ENCODE measurements around the gene ZSCAN2.
"Not testable (repeated sequence)": the region's sequence is repeated elsewhere in the genome, so short reads cannot be mapped to it uniquely, and the experiment has no call there.

Gene ZSCAN2

DNA sequence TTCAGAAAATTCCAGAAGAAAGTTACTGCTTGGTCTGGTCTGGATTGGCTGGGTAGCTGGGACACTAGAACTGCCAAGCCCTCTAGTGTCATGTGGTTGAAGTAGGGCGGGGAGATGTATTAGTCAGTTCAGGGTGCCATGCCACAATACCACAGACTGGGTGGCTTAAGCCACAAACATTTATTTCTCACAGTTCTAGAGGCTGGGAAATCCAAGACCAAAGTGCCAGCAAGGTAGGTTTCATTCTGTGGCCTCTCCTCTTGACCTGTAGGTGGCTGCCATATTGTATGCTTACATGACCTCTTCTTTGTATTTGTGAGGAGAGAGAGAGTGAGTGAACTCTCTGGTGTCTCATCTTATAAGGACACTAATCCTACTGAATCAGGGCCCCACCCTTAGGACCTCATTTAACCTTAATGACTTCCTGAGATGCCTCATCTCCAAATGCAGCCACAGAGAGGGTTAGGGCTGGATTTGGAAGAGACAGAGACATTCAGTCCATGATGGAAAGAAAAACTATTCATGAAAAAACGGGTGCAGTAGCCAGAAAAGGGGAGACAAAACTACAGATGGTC lies 18.1 kb upstream of the ZSCAN2 start:
- Histone ChIP-seq H3K4me3 (ENCODE audit: low read length) (no peak overlapping the region), H3K4me1 (ENCODE audit: insufficient read depth, low read length) (peaks cover 2% of the 10 kb centered on the region; the same call in 1 of the 2 replicates), H3K27me3 (ENCODE audit: insufficient read depth, low read length) (peaks cover 8% of the 10 kb centered on the region), H3K9ac (ENCODE audit: low read depth, low read length) (no peak overlapping the region), H3K36me3 (ENCODE audit: insufficient read depth, low read depth, low read length) (no peaks in the 10 kb centered on the region), H3K9me3 (ENCODE audit: insufficient read depth, low read depth, low read length) (no peaks in the 10 kb centered on the region), H3K27ac (ENCODE audit: low read length) (no peak overlapping the region)

DNA sequence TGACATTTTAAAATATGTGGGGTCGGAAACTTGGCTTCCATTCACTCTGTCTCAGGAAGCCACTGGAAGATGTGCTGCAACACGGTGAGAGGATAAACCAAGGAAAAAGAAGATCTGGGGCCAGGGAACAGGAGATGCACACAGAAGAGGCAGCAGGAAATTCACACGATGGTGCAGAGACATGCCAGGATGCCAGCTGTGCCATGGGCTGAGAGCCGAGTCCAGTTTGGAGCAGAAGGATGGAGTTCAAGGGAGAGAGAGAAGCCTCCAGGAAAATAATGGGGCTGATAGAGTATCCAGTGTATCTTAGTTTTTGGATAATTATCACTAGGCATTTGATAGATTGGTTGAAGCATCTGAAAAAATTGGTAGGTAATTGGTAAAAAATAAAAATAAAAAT lies 16.9 kb upstream of the ZSCAN2 start:
- not testable (repeated sequence) for H3K27ac ChIP-seq (ENCODE audit: low read length); H3K9ac ChIP-seq (ENCODE audit: low read depth, low read length); H3K4me3 ChIP-seq (ENCODE audit: low read length); H3K36me3 ChIP-seq (ENCODE audit: insufficient read depth, low read depth, low read length); H3K4me1 ChIP-seq (ENCODE audit: insufficient read depth, low read length); H3K9me3 ChIP-seq (ENCODE audit: insufficient read depth, low read depth, low read length)
- H3K27me3 ChIP-seq (ENCODE audit: insufficient read depth, low read length), result peaks cover 18% of the 10 kb centered on the region

DNA sequence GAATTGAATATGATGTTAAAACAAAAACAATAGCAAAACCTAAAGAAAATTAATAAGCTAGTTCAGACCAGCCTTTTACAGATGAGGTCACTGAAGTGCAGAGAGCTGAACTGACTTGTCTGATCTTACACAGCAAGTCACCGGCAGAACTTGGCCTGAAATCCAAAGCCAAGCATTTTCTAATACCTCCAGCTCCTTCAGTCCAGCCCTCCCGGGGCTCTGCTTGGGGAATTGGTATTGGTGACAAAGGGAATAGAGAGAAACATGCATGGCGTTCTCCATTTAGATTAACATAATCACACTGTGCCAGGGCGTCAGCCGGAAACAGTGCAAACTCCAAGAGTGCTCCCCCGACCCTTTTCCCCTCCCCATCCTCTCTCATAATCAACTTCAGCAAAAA lies 14.1 kb upstream of the ZSCAN2 start:
- no peaks in the 10 kb centered on the region for H3K36me3 ChIP-seq (ENCODE audit: insufficient read depth, low read depth, low read length)
- H3K27ac ChIP-seq (ENCODE audit: low read length), result no peak overlapping the region
- H3K27me3 ChIP-seq (ENCODE audit: insufficient read depth, low read length), result peaks cover 29% of the 10 kb centered on the region
- no peak overlapping the region for H3K9ac ChIP-seq (ENCODE audit: low read depth, low read length)
- peaks cover 2% of the 10 kb centered on the region; the same call in 1 of the 2 replicates for H3K4me1 ChIP-seq (ENCODE audit: insufficient read depth, low read length)
- H3K9me3 ChIP-seq (ENCODE audit: insufficient read depth, low read depth, low read length), result no peaks in the 10 kb centered on the region
- no peak overlapping the region for H3K4me3 ChIP-seq (ENCODE audit: low read length)

DNA sequence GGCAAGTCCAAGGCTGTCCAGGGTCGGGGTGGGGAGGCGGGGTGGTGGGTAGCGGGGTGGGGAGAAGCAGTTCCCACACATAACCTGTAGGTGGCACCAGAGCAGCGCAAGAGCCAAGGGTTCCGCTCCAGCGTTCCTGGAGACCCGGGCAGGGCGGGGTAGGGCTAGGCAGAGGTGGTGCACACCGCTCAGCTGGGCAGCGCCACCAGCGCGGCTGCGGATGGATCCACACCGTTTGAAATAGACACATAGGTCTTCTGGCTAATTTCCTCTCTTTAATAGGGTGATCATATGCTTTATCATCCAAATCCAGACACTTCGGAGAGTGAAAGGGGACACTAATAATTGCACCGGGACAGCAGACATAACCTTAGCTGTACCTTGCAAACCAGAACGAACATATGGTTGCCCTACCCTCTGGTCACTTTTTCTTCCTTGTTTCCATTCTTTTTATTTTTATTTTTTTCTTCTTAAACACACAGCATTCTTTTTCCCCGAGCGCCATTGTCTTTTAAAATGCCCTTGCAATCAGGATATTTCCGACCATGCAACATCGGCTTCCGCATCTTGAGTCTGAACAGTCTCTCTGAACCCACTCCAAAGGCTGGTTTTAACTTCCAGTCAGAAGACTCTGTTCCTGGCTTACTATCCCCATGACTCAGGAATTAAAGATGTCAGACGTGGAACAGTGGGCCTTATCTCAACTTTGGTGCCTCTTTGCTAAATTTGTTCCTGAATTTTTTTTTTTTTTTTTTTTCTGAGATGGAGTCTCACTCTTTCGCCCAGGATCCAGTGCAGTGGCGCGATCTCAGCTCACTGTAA lies 12.5 kb upstream of the ZSCAN2 start:
- Histone ChIP-seq H3K9me3 (ENCODE audit: insufficient read depth, low read depth, low read length) (no peaks in the 10 kb centered on the region), H3K27me3 (ENCODE audit: insufficient read depth, low read length) (peaks cover 29% of the 10 kb centered on the region), H3K36me3 (ENCODE audit: insufficient read depth, low read depth, low read length) (no peaks in the 10 kb centered on the region), H3K9ac (ENCODE audit: low read depth, low read length) (no peak overlapping the region), H3K4me1 (ENCODE audit: insufficient read depth, low read length) (peaks cover 2% of the 10 kb centered on the region; the same call in 1 of the 2 replicates), H3K4me3 (ENCODE audit: low read length) (peak overlapping the region; percentile 61; the same call in 1 of the 2 replicates), H3K27ac (ENCODE audit: low read length) (no peak overlapping the region)

DNA sequence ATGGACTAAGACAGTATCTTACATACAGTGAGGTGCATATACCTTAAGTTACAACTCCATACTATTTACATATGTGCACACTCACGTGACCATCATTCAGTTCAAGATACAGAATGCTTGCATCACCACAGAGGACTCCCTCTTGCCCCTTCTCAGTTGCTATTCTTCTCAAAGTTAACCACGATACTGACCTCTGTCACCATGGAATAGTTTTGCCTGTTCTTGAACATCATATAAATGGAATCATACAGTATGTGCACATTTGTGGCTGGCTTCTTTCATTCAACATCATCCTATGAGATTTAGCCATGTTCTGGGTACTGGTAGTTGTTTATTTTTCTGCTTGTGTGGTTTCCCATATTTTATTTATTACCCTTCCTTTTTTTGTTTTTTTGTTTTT lies 10.4 kb upstream of the ZSCAN2 start:
- Histone ChIP-seq H3K4me3 (ENCODE audit: low read length) (no peak overlapping the region), H3K9me3 (ENCODE audit: insufficient read depth, low read depth, low read length) (no peaks in the 10 kb centered on the region), H3K9ac (ENCODE audit: low read depth, low read length) (no peak overlapping the region), H3K36me3 (ENCODE audit: insufficient read depth, low read depth, low read length) (no peaks in the 10 kb centered on the region), H3K27me3 (ENCODE audit: insufficient read depth, low read length) (peaks cover 35% of the 10 kb centered on the region), H3K27ac (ENCODE audit: low read length) (no peak overlapping the region), H3K4me1 (ENCODE audit: insufficient read depth, low read length) (peaks cover 5% of the 10 kb centered on the region)

DNA sequence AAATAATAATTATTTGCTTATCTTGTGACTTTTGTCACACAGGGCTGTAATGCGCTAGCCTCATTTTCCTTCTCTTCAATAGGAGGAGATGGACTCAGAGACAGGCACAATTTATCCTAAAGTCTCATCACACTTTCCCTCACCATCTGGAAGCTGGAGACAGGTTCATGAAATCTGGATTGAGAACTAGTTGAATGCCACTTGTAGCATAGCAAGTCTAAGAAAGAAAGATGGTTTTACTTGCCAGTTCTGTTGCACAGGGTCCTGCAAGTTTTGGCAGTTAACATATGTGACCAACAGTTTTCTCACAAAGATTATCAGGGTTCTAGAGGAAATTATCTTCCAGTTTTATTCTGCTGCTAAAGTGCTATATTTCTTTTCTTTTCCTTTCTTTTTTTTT lies 9.0 kb upstream of the ZSCAN2 start:
- H3K27me3 ChIP-seq (ENCODE audit: insufficient read depth, low read length), result peaks cover 35% of the 10 kb centered on the region
- H3K9ac ChIP-seq (ENCODE audit: low read depth, low read length), result no peak overlapping the region
- no peak overlapping the region for H3K27ac ChIP-seq (ENCODE audit: low read length)
- H3K4me1 ChIP-seq (ENCODE audit: insufficient read depth, low read length), result peaks cover 3% of the 10 kb centered on the region; the same call in 1 of the 2 replicates
- no peak overlapping the region for H3K4me3 ChIP-seq (ENCODE audit: low read length)
- no peaks in the 10 kb centered on the region for H3K9me3 ChIP-seq (ENCODE audit: insufficient read depth, low read depth, low read length)
- H3K36me3 ChIP-seq (ENCODE audit: insufficient read depth, low read depth, low read length), result no peaks in the 10 kb centered on the region

DNA sequence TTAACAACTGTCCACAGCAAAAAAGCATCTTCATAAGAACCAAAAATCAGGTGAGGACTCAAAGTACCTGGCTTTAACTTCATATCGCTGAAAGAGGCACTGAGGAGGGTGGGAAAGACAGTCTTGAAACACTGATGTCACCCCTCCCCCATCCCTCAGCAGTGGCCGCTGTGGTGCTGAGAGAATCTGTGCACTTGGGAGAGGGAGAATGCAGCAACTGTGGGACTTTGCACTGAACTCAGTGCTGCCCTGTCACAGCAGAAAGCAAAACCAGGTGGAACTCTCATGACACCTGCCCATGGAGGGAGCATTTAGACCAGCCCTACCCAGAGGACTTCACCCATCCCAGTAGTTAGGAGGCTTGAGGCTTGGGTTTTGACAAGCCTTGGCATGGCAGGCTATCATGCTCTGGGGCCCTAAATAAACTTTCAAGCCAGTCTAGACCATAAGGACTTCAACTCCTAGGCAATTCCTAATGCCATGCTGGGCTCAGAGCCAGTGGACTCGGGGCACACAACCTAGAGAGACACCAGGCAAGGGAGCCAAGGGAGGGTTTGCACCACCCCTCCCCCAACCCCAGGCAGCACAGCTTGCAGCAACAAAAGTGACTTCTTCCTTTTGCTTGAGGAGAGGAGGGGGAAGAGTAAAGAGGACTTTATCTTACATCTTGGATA lies 6.1 kb upstream of the ZSCAN2 start:
- Histone ChIP-seq H3K4me1 (ENCODE audit: insufficient read depth, low read length) (peaks cover 3% of the 10 kb centered on the region; the same call in 1 of the 2 replicates), H3K9ac (ENCODE audit: low read depth, low read length) (no peak overlapping the region), H3K27ac (ENCODE audit: low read length) (no peak overlapping the region), H3K36me3 (ENCODE audit: insufficient read depth, low read depth, low read length) (no peaks in the 10 kb centered on the region), H3K27me3 (ENCODE audit: insufficient read depth, low read length) (peaks cover 13% of the 10 kb centered on the region), H3K4me3 (ENCODE audit: low read length) (no peak overlapping the region), H3K9me3 (ENCODE audit: insufficient read depth, low read depth, low read length) (no peaks in the 10 kb centered on the region)

DNA sequence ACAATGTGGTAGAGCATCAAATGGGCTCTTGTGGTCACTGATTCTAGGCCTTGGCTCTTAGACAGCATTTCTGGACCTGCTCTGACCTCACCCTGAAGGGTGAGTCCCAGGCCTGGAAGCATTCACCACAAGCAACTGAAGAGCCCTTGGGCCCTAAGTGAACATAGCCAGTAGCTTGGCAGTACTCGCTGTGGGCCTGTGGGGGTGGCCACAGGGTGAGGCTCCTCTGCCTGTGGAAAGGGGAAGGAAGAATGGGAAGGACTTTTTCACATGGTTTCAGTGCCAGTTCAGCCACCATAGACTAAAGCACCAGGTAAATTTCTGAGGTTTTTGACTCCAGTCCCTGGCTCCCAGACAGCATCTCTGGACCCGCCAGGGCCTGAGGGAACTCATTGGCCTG lies 5.1 kb upstream of the ZSCAN2 start:
- Histone ChIP-seq H3K36me3 (ENCODE audit: insufficient read depth, low read depth, low read length) (no peaks in the 10 kb centered on the region), H3K4me3 (ENCODE audit: low read length) (no peak overlapping the region), H3K9ac (ENCODE audit: low read depth, low read length) (no peak overlapping the region), H3K4me1 (ENCODE audit: insufficient read depth, low read length) (peaks cover 3% of the 10 kb centered on the region; the same call in 1 of the 2 replicates), H3K9me3 (ENCODE audit: insufficient read depth, low read depth, low read length) (no peaks in the 10 kb centered on the region), H3K27ac (ENCODE audit: low read length) (no peak overlapping the region), H3K27me3 (ENCODE audit: insufficient read depth, low read length) (peaks cover 13% of the 10 kb centered on the region)

DNA sequence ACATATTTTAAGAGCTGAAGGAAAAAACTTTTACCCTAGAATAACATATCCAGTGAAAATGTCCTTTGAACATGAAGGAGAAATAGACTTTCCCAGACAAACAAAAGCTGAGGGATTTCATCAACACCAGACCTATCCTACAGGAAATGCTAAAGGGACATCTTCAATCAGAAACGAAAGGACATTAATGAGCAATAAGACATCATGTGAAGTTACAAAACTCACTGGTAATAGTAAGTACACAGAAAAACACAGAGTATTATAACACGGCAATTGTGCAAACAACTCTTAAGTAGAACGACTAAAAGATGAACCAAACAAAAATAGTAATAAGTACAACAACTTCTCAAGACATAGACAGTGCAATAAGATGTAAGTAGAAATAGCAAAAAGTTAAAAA lies 3.5 kb upstream of the ZSCAN2 start:
- peaks cover 3% of the 10 kb centered on the region; the same call in 1 of the 2 replicates for H3K4me1 ChIP-seq (ENCODE audit: insufficient read depth, low read length)
- H3K36me3 ChIP-seq (ENCODE audit: insufficient read depth, low read depth, low read length), result no peaks in the 10 kb centered on the region
- no peaks in the 10 kb centered on the region for H3K9me3 ChIP-seq (ENCODE audit: insufficient read depth, low read depth, low read length)
- no peak overlapping the region for H3K27ac ChIP-seq (ENCODE audit: low read length)
- H3K4me3 ChIP-seq (ENCODE audit: low read length), result no peak overlapping the region
- H3K9ac ChIP-seq (ENCODE audit: low read depth, low read length), result no peak overlapping the region
- peaks cover 6% of the 10 kb centered on the region; the same call in 1 of the 2 replicates for H3K27me3 ChIP-seq (ENCODE audit: insufficient read depth, low read length)

DNA sequence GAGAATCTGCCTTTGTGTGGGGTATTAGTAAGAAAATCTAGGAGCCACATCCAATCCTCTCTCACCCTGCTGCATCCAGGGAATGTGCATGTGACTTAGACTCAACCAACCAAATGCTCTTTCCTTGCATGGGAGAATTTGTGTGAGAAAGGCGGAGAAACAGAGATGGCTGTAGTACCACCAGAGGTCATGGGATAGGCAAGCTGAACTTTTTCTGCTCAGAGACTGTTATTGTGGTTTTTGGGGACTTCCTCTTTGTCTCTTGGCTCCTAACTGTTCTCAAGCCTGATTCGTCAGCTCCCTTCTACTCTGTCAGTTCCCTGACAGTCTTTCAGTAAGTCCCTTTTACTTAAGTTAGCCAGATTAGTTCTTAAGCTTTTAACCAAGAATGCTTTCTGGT lies 2.6 kb upstream of the ZSCAN2 start:
- H3K36me3 ChIP-seq (ENCODE audit: insufficient read depth, low read depth, low read length), result no peaks in the 10 kb centered on the region
- no peaks in the 10 kb centered on the region for H3K9me3 ChIP-seq (ENCODE audit: insufficient read depth, low read depth, low read length)
- no peak overlapping the region for H3K27ac ChIP-seq (ENCODE audit: low read length)
- peaks cover 6% of the 10 kb centered on the region; the same call in 1 of the 2 replicates for H3K27me3 ChIP-seq (ENCODE audit: insufficient read depth, low read length)
- peaks cover 6% of the 10 kb centered on the region; the same call in 1 of the 2 replicates for H3K4me1 ChIP-seq (ENCODE audit: insufficient read depth, low read length)
- no peak overlapping the region for H3K9ac ChIP-seq (ENCODE audit: low read depth, low read length)
- no peak overlapping the region for H3K4me3 ChIP-seq (ENCODE audit: low read length)

DNA sequence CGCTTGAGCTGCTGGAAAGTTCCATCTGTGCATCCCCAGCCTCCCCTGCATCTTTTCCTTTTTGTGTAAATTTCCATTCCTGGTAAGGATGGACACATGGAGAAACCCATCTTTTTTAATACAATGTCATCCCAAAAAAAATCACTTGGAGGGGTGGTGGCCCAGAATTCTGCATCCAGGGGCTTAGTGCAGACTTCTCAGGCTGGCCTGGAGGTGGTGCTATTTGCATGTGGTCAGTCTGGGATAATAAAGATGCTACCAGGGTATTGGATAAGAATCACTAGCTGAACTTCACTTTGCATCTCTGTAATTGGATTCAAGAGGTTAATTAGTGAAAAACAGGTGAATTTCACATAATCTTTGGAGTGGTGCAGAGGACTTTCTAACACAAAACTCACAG lies 1.8 kb upstream of the ZSCAN2 start:
- Histone ChIP-seq H3K27ac (ENCODE audit: low read length) (no peak overlapping the region), H3K36me3 (ENCODE audit: insufficient read depth, low read depth, low read length) (peaks cover 3% of the 10 kb centered on the region; the same call in 1 of the 2 replicates), H3K9ac (ENCODE audit: low read depth, low read length) (no peak overlapping the region), H3K9me3 (ENCODE audit: insufficient read depth, low read depth, low read length) (no peaks in the 10 kb centered on the region), H3K4me1 (ENCODE audit: insufficient read depth, low read length) (peaks cover 8% of the 10 kb centered on the region), H3K4me3 (ENCODE audit: low read length) (no peak overlapping the region), H3K27me3 (ENCODE audit: insufficient read depth, low read length) (peaks cover 6% of the 10 kb centered on the region; the same call in 1 of the 2 replicates)

Measured in iPS-20b (cell line).